Fibroblast of lung (primary cell): Measurements from ENCODE around the gene RABIF. TPM values are rescaled to one million over a fixed set of nuclear protein-coding genes. Genes with fewer than 3 reads are reported as not detected.

Experiments used
- DNase-seq, 2 donors: peaks; one replicate each; pipeline versions ENCODE4 v3.0.0 to v3.0.0-alpha.2; 2010; ENCODE audit warnings: low read depth in 2 of 2
- H2AFZ ChIP-seq: 2 replicates; pipeline ENCODE4 v1.5.1; 2012; ENCODE audit warnings: low read length, control low read depth, inconsistent platforms
- H3K27ac ChIP-seq: 2 replicates; pipeline ENCODE4 v1.5.1; 2011; ENCODE audit warnings: low read length, control low read depth; ENCODE audit not compliant: insufficient read depth
- H3K27me3 ChIP-seq: 2 replicates; pipeline ENCODE4 v1.5.1; 2011; ENCODE audit warnings: mild to moderate bottlenecking, low read length; ENCODE audit not compliant: control insufficient read depth, insufficient read depth
- H3K36me3 ChIP-seq: 2 replicates; pipeline ENCODE4 v1.5.1; 2011; ENCODE audit warnings: low read length; ENCODE audit not compliant: control insufficient read depth, insufficient read depth
- H3K4me1 ChIP-seq: 2 replicates; pipeline ENCODE4 v1.5.1; 2011; ENCODE audit warnings: low read length; ENCODE audit not compliant: control insufficient read depth, insufficient read depth; ENCODE audit errors: extremely low read depth
- H3K4me2 ChIP-seq: 2 replicates; pipeline ENCODE4 v1.5.1; 2011; ENCODE audit warnings: low read length, control low read depth; ENCODE audit not compliant: insufficient read depth; ENCODE audit errors: extremely low read depth
- H3K4me3 ChIP-seq, 4 experiments: fragments of 200-600 bp in 1 of 4; sonication (generic) in 1 of 4; replicated peaks in 1 of 4; 2 replicates each; pipeline ENCODE4 v1.5.1; 2011 to 2016; ENCODE audit warnings: low read length in 4 of 4, low read depth in 3 of 4, mild to moderate bottlenecking in 3 of 4, control low read depth in 2 of 4, inconsistent platforms in 1 of 4, mixed read lengths in 1 of 4; ENCODE audit not compliant: insufficient read depth in 1 of 4; ENCODE audit errors: control extremely low read depth in 1 of 4
- H3K79me2 ChIP-seq: 2 replicates; pipeline ENCODE4 v1.5.1; 2012; ENCODE audit warnings: mild to moderate bottlenecking, low read length, inconsistent platforms; ENCODE audit not compliant: control insufficient read depth, insufficient read depth
- H3K9ac ChIP-seq: 2 replicates; pipeline ENCODE4 v1.5.1; 2011; ENCODE audit warnings: mild to moderate bottlenecking, low read length, control low read depth; ENCODE audit not compliant: insufficient read depth
- H3K9me3 ChIP-seq: 2 replicates; pipeline ENCODE4 v1.5.1; 2012; ENCODE audit warnings: low read depth, low read length; ENCODE audit not compliant: control insufficient read depth, insufficient read depth
- H4K20me1 ChIP-seq: 2 replicates; pipeline ENCODE4 v1.5.1; 2011; ENCODE audit warnings: low read length; ENCODE audit not compliant: control insufficient read depth, insufficient read depth; ENCODE audit errors: extremely low read depth
- CTCF ChIP-seq, 2 donors: IDR thresholded peaks in 1 of 2; conservative IDR thresholded peaks in 1 of 2; 1 replicate in 1 of 2; 2 replicates in 1 of 2; pipeline ENCODE4 v1.5.1; 2011 to 2012; ENCODE audit warnings: low read length in 2 of 2, control low read depth in 1 of 2, inconsistent platforms in 1 of 2, low read depth in 1 of 2, mild to moderate bottlenecking in 1 of 2
- EZH2 ChIP-seq: IDR thresholded peaks from 2 replicates; pipeline ENCODE4 v1.5.1; 2012; ENCODE audit warnings: low read length, control low read depth, mild to moderate bottlenecking; ENCODE audit errors: missing control alignments
- polyA plus RNA-seq, 2 donors: library from polyadenylated mRNA; depleted of rRNA in 1 of 2; stranded (reverse) in 1 of 2; unstranded in 1 of 2; fragments of >200 nt; gene quantifications; 2 replicates each; pipeline ENCODE4 v1.2.1, GENCODE V29; 2011 to 2012; ENCODE audit warnings: missing spikeins in 1 of 2
- total RNA-seq: library from RNA; depleted of rRNA; stranded (reverse); fragments of >200 nt; gene quantifications from 2 replicates; pipeline ENCODE4 v1.2.1, GENCODE V29; 2014

Gene RABIF
- total and polyA plus RNA-seq, 2 donors (not counting 1 experiment from before 2014, with no cell fraction given) = 5.9 to 14.6 TPM

GRCh38 chr1:202873026-202873425 lies 15.9 kb downstream of the RABIF start:
- DNase-seq = no peak
- Histone ChIP-seq H3K9ac (no peak overlapping the region), H3K9me3 (no peaks in the 10 kb centered on the region)

GRCh38 chr1:202871367-202871766 lies 17.6 kb downstream of the RABIF start:
- H3K4me3 ChIP-seq = no peak overlapping the region
- H3K4me2 ChIP-seq = no peak overlapping the region
- DNase-seq = no peak
- no peak overlapping the region for H3K9ac ChIP-seq
- no peak overlapping the region for H2AFZ ChIP-seq
- no peaks in the 10 kb centered on the region for H4K20me1 ChIP-seq
- no peaks in the 10 kb centered on the region for H3K36me3 ChIP-seq
- no peak for TF ChIP-seq CTCF (conservative IDR thresholded peaks at IDR 0.05 in 1 of 2, IDR thresholded peaks at IDR 0.05 in 1 of 2; ENCODE audit: low read depth in 1 of 2, low read length in 2 of 2)
- no peak for TF ChIP-seq EZH2
- H3K4me1 ChIP-seq = no peaks in the 10 kb centered on the region
- no peaks in the 10 kb centered on the region for H3K9me3 ChIP-seq
- no peaks in the 10 kb centered on the region for H3K27me3 ChIP-seq
- no peaks in the 10 kb centered on the region for H3K79me2 ChIP-seq
- no peak overlapping the region for H3K27ac ChIP-seq

More at GRCh38 chr1:202873026-202873425, 15.9 kb downstream of the RABIF start:
- Histone ChIP-seq H3K36me3 (no peaks in the 10 kb centered on the region), H2AFZ (no peak overlapping the region), H3K4me1 (no peaks in the 10 kb centered on the region), H3K4me3 (no peak overlapping the region), H3K79me2 (no peaks in the 10 kb centered on the region), H3K4me2 (no peak overlapping the region), H3K27me3 (no peaks in the 10 kb centered on the region), H4K20me1 (no peaks in the 10 kb centered on the region), H3K27ac (no peak overlapping the region)
- no peak for TF ChIP-seq EZH2
- no peak for TF ChIP-seq CTCF (conservative IDR thresholded peaks at IDR 0.05 in 1 of 2, IDR thresholded peaks at IDR 0.05 in 1 of 2; ENCODE audit: low read depth in 1 of 2, low read length in 2 of 2)

- H3K27ac ChIP-seq = no peak overlapping the region
- no peak overlapping the region for H3K4me3 ChIP-seq
- H3K4me2 ChIP-seq = no peak overlapping the region
- no peaks in the 10 kb centered on the region for H3K79me2 ChIP-seq
- no peak for DNase-seq
- H3K4me1 ChIP-seq = peaks cover 4% of the 10 kb centered on the region
- H4K20me1 ChIP-seq = no peaks in the 10 kb centered on the region
- H3K9ac ChIP-seq = no peak overlapping the region
- H3K36me3 ChIP-seq = no peaks in the 10 kb centered on the region
- peaks cover 4% of the 10 kb centered on the region for H3K27me3 ChIP-seq
- no peaks in the 10 kb centered on the region for H3K9me3 ChIP-seq
- no peak for TF ChIP-seq CTCF (conservative IDR thresholded peaks at IDR 0.05 in 1 of 2, IDR thresholded peaks at IDR 0.05 in 1 of 2; ENCODE audit: low read depth in 1 of 2, low read length in 2 of 2)
- no peak for TF ChIP-seq EZH2
- H2AFZ ChIP-seq = no peak overlapping the region
These were observed 26.0 kb downstream of the RABIF start for GRCh38 chr1:202862679-202863560.
